Adrenal gland (tissue), 5 donors: ENCODE results near the gene PTPMT1.

Experiments
- POLR2A ChIP-seq, 2 donors: fragments of 450-650 bp; IDR thresholded peaks; one replicate each; pipeline ENCODE4 v1.6.1; 2017; ENCODE audit warnings: antibody characterized with exemption in 2 of 2, mild to moderate bottlenecking in 2 of 2, moderate library complexity in 1 of 2
- TF ChIP-seq, protein P1 (sequence below), 6 experiments: fragments of 450-650 bp in 4 of 6; fragments of 200-600 bp in 2 of 6; sonication (generic) in 1 of 6; IDR thresholded peaks; 1 replicate in 5 of 6; 2 replicates in 1 of 6; pipeline versions ENCODE4 v1.5.1 to v1.8.0; 2016 to 2021; ENCODE audit warnings: antibody characterized with exemption in 6 of 6, mild to moderate bottlenecking in 2 of 6, moderate library complexity in 1 of 6
- donor health status: DM: no; HTN: no; CAD: no.

DNA sequence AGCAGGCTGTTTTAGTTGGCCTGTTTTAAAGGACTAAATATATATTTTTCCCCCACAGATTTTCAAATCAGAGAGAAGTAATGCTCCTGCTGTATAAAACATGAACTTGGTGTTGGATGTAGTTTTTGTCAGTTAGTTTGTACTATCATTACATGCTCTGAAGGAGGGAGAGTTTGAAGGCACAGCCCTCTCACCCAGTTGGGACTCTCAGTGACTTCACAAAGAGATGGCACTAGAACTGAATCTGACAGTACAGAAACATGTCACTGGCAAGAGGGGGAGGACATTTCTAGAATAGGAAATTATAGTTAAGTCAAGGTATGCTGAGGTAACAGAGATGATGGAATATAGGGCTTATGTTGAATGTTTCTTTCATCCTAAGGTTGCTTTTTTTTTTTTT, 49.9 kb downstream of the PTPMT1 start:
- TF ChIP-seq, protein P1, sequence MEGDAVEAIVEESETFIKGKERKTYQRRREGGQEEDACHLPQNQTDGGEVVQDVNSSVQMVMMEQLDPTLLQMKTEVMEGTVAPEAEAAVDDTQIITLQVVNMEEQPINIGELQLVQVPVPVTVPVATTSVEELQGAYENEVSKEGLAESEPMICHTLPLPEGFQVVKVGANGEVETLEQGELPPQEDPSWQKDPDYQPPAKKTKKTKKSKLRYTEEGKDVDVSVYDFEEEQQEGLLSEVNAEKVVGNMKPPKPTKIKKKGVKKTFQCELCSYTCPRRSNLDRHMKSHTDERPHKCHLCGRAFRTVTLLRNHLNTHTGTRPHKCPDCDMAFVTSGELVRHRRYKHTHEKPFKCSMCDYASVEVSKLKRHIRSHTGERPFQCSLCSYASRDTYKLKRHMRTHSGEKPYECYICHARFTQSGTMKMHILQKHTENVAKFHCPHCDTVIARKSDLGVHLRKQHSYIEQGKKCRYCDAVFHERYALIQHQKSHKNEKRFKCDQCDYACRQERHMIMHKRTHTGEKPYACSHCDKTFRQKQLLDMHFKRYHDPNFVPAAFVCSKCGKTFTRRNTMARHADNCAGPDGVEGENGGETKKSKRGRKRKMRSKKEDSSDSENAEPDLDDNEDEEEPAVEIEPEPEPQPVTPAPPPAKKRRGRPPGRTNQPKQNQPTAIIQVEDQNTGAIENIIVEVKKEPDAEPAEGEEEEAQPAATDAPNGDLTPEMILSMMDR (IDR thresholded peaks at IDR 0.05): no peak
- TF ChIP-seq POLR2A (IDR thresholded peaks at IDR 0.05): no peak
